Type B pancreatic cell (in vitro differentiated cells): ENCODE data around the gene TWF2. TPM values are rescaled to one million over a fixed set of nuclear protein-coding genes. Genes with fewer than 3 reads are reported as not detected.

Source experiments
- DNase-seq: peaks from one replicate; pipeline ENCODE4 v3.0.0; 2021; ENCODE audit warnings: mixed read lengths; ENCODE audit not compliant: unreplicated experiment; ENCODE audit errors: extremely low spot score
- H3K27ac Mint-ChIP-seq: 2 replicates; pipeline ENCODE4 v1.8.0; 2021; ENCODE audit warnings: mild to moderate bottlenecking, mixed read lengths
- H3K27me3 Mint-ChIP-seq: 2 replicates; pipeline ENCODE4 v1.8.0; 2021; ENCODE audit warnings: mixed read lengths
- H3K36me3 Mint-ChIP-seq: 2 replicates; pipeline ENCODE4 v1.8.0; 2021; ENCODE audit warnings: mixed read lengths
- H3K4me1 Mint-ChIP-seq: one replicate; pipeline ENCODE4 v1.8.0; 2021; ENCODE audit warnings: mixed read lengths; ENCODE audit not compliant: unreplicated experiment
- H3K4me3 Mint-ChIP-seq: 2 replicates; pipeline ENCODE4 v1.8.0; 2021; ENCODE audit warnings: mild to moderate bottlenecking, mixed read lengths
- H3K9me3 Mint-ChIP-seq: 2 replicates; pipeline ENCODE4 v1.8.0; 2021; ENCODE audit warnings: mixed read lengths
- CTCF ChIP-seq: fragments of 200-600 bp; sonication (generic); conservative IDR thresholded peaks from 2 replicates; pipeline ENCODE4 v1.5.0; 2021; ENCODE audit warnings: antibody characterized with exemption, mild to moderate bottlenecking
- total RNA-seq: library from RNA; stranded (reverse); gene quantifications from 2 replicates; pipeline ENCODE4 v1.2.1, GENCODE V29; 2021; ENCODE audit warnings: low replicate concordance

Gene TWF2
- total RNA-seq, 1 donor from 2014 or later: 33.7 TPM

GRCh38 chr3:52193065-52193464 is 45.9 kb downstream of the TWF2 start:
- TF ChIP-seq CTCF: no peak
- Mint-ChIP-seq H3K27me3 (no peaks in the 10 kb centered on the region), H3K4me1 (peaks cover 17% of the 10 kb centered on the region), H3K4me3 (no peak overlapping the region), H3K9me3 (no peaks in the 10 kb centered on the region), H3K27ac (no peak overlapping the region), H3K36me3 (no peaks in the 10 kb centered on the region)
- DNase-seq: no peak

- Mint-ChIP-seq H3K9me3 (no peaks in the 10 kb centered on the region), H3K36me3 (no peaks in the 10 kb centered on the region)
- no peak for TF ChIP-seq CTCF
Measured at GRCh38 chr3:52191663-52192062, 47.3 kb downstream of the TWF2 start.

GRCh38 chr3:52190294-52191074 is 48.5 kb downstream of the TWF2 start:
- no peak for TF ChIP-seq CTCF
- Mint-ChIP-seq H3K4me3 (no peak overlapping the region), H3K27ac (peak overlapping the region; percentile 43), H3K27me3 (no peaks in the 10 kb centered on the region), H3K9me3 (no peaks in the 10 kb centered on the region), H3K36me3 (no peaks in the 10 kb centered on the region), H3K4me1 (peaks cover 5% of the 10 kb centered on the region)
- DNase-seq: no peak

More at GRCh38 chr3:52191663-52192062, 47.3 kb downstream of the TWF2 start:
- no peak for DNase-seq
- Mint-ChIP-seq H3K27ac (no peak overlapping the region), H3K4me1 (peaks cover 8% of the 10 kb centered on the region), H3K27me3 (no peaks in the 10 kb centered on the region), H3K4me3 (no peak overlapping the region)

- no peak for TF ChIP-seq CTCF
- DNase-seq: no peak
- Mint-ChIP-seq H3K9me3 (no peaks in the 10 kb centered on the region), H3K27me3 (no peaks in the 10 kb centered on the region), H3K4me3 (no peak overlapping the region), H3K27ac (peak overlapping the region; percentile 22), H3K36me3 (no peaks in the 10 kb centered on the region), H3K4me1 (peaks cover 10% of the 10 kb centered on the region)
Measured at GRCh38 chr3:52188556-52188955, 50.4 kb downstream of the TWF2 start.

- no peak for DNase-seq
- no peak for TF ChIP-seq CTCF
- Mint-ChIP-seq H3K4me3 (no peak overlapping the region), H3K27ac (no peak overlapping the region), H3K36me3 (no peaks in the 10 kb centered on the region), H3K9me3 (no peaks in the 10 kb centered on the region), H3K4me1 (peaks cover 14% of the 10 kb centered on the region), H3K27me3 (no peaks in the 10 kb centered on the region)
Measured at GRCh38 chr3:52186729-52187128, 52.2 kb downstream of the TWF2 start.
